Right lobe of liver (tissue), 4 donors: ENCODE measurements around the gene REEP3.

Experiments used
- CTCF ChIP-seq, 4 donors: fragments of 200-600 bp in 3 of 4; fragments of 450-650 bp in 1 of 4; IDR thresholded peaks; one replicate each; pipeline versions ENCODE4 v1.5.1 to v1.8.0; 2016 to 2022; ENCODE audit warnings: antibody characterized with exemption in 4 of 4, mild to moderate bottlenecking in 2 of 4
- POLR2A ChIP-seq: fragments of 450-650 bp; IDR thresholded peaks from one replicate; pipeline ENCODE4 v1.6.1; 2017; ENCODE audit warnings: antibody characterized with exemption, mild to moderate bottlenecking
- donor health status: DM: no; HTN: no; CAD: no.
- donor health status: DM: no; HTN: no; CAD: no.
- donor health status: DM: no; HTN: yes; CAD: no.

- TF ChIP-seq CTCF (IDR thresholded peaks at IDR 0.05) (no peak), POLR2A (no peak)
Observed at GRCh38 chr10:63622097-63622496, 100.9 kb downstream of the REEP3 start.
